IPS-NIHi11 (cell line): Measurements from ENCODE around the gene EIF4G3.
A peak's percentile ranks its signal among the peaks of the same experiment; 100 is the strongest.
"Not testable (repeated sequence)": the region's sequence is repeated elsewhere in the genome, so short reads cannot be mapped to it uniquely, and the experiment has no call there.

Source experiments
- DNase-seq: peaks from one replicate; pipeline ENCODE4 v3.0.0; 2012; ENCODE audit warnings: mixed read lengths, low spot score

EIF4G3 gene

DNA sequence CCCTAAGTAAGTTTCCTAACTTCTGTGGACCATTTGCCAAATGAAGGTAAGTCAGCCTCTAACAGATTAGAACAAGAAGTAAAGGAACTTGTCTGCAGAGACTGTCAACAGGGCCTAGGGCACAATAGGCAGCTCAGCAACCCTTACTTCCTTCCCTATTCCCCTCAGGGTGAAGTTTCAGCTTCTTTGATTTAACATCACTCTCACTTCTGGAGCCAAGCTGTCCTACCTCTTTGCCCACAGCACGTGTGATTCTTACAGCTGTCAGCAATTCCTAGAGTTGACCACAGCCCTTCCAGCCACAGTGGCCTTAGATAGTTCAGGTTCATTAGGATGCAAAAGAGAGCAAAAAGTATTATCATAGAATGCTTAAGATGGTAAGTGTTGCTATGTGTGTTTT lies 7.6 kb upstream of the EIF4G3 start:
- no peak for DNase-seq

DNA sequence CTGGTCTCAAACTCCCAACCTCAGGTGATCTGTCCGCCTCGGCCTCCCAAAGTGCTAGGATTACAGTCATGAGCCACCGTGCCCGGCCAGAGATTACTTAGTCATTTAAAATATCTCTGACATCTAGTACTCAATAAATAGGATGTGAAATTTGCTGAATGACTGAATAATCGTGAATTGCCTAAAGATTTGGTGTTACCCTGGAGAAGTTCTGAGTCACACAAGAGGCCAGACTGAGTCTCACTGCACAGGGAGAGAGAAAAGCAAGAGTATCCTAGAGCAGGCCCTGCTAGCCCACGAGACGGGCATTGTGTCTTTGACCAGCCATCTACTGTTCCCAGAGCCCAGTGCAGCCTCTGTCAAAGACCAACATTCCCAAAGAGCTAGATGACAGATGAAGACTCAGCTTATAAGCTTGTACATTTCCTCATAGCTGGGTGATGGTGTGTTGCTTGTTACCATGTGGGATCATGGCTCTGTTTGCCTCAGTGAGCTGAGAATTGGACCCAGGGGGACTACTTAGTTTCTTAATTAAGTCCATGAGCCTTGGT lies 5.6 kb upstream of the EIF4G3 start:
- no peak for DNase-seq

DNA sequence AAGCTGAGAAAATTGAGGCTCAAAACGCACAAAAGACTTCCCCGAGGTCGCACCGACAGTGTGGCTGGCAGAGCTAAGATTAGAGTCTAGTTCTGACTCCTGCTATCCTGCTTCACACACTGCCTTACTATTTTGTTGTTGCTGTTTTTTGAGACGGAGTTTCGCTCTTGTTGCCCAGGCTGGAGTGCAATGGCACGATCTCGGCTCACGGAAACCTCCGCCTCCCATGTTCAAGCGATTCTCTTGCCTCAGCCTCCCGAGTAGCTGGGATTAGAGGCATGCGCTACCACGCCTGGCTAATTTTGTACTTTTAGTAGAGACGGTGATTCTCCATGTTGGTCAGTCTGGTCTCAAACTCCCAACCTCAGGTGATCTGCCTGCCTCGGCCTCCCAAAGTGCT lies 1.6 kb upstream of the EIF4G3 start:
- DNase-seq = not testable (repeated sequence)

DNA sequence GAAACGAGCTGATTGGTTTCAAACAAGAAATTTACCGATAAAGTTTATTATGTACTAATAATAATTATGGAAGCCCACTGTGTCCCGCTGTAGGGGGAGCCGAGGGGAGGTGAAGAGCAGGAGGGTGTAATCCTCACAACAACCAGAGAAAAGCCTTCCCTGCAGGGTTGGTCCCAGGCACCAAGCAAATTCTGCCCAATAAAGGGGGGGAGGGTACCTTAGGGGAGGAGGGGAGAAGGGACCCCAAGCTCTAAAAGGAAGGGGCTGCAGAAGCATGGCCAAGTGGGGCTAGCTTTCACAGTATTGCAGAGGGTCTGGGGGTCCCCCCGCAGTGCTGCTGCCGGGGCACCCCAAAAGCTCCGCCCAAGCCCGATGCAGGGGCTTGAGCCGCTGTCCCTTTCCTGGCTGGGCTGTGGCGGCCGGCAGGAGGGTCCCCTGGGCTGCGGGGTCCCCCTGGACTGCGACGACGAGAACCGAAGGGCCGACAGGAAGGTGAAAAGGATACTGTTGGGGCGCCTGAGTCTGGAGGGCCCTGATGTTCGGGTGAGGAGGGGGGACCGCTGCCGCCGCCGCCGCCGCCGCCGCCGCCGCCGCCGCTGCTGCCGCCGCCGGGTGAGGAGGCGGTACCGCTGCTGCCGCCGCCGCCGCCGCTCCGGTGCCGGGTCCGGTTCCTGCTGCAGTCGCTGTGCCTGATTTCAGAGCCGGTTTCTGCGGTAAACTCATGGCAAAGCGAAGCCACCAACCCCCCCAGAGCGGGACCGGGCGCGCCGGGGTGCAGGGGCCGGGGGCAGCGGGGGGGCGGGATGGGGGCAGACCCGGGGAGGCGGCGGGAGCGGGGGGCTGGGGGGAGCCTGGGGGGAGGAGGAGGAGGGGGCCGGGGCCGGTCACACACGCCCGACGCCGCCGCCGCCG lies 771 bp downstream of the EIF4G3 start:
- DNase-seq = peak; percentile 53

DNA sequence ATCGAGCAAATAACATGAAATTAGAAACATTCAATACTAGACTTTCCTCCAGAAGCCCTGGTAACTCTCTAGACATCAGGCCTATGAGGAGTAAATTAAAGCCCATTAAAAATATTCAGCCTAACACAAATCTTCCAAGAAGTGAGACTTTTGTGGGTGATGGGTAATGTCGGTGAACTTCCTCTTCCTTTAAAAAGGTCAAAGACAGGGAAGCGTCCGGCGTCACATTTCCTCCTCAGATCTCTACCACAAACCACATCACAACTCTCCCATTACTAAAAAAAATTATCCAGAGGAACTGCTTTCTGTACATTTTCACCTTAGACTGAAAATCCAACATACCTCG lies 1.4 kb downstream of the EIF4G3 start:
- DNase-seq = no peak

DNA sequence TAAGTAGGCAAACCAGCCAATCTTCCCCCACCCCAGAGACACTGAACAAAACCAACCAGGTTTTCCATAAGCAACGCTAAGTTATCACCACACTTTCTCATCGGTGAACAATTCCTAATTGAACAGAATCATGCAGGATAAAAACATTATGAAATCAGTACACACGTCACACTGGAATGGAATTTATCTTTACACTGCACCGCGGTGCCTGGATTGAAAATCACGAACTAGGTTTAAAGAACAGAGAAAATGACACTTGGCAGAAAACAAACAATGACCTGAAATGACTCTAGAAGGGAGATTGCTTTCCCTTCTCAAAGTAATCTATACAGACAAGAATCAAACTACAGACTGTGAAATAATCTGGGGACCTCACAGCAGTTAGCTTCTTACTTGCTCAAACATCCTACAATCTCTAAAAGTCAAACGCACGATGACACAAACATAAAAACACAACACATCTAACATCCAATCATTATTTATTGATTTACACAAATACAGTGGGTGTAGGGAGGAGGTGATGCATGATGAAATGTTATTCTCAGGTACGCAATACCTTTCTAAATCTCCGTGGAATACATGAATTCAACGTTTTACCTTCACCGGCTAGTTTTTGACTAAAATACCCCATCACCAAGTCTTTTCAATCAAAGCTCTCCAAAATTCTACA lies 1.9 kb downstream of the EIF4G3 start:
- DNase-seq = no peak

DNA sequence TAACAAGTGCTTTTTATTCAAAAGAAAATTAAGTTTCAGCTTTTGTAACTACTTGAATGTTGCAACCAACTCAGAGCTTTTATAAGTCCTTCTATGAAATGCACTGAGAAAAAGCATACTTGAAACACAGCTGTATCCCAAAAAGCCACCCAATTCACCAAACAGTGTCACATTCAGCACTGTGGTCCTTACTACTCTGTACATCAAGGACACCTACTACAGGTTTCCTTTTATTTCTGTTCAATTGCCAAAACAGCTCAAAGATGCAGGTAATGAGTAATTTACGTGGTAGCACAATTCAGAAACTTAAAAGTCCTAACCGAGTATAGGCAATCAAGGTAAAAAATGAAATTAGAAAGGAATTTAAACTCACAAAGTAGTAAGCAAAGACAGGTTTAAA lies 2.5 kb downstream of the EIF4G3 start:
- DNase-seq = no peak

DNA sequence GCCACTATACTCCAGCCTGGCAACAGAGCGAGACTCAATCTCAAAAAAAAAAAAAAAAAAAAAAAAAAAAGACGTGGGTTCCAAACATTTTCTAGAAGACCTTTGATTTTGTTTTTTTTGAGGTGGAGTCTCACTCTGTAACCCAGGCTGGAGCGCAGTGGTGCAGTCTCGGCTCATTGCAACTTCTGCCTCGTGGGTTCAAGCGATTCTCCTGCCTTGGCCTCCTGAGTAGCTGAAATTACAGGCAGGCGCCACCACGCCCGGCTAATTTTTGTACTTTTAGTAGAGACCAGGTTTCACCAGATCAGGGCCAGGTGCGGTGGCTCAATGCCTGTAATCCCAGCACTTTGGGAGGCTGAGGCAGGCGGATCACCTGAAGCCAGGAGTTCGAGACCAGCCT lies 3.6 kb downstream of the EIF4G3 start:
- DNase-seq = not testable (repeated sequence)

DNA sequence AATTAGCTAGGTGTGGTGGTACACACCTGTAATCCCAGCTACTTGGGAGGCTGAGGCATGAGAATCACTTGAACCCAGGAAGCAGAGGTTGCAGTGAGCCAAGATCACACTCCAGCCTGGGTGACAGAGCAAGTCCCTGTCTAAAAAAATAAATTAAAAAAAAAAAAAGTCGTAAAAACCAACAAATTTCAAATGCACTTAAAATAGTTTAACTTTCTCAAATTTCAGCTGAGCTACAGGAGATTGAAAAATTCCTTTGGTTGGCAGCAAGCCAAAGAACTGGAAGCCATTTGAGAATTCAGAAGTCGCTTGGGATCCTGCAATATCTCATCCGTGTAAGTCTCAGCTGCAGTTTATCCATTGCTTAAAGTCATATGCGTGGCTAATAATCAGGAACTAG lies 5.9 kb downstream of the EIF4G3 start:
- DNase-seq = not testable (repeated sequence)

DNA sequence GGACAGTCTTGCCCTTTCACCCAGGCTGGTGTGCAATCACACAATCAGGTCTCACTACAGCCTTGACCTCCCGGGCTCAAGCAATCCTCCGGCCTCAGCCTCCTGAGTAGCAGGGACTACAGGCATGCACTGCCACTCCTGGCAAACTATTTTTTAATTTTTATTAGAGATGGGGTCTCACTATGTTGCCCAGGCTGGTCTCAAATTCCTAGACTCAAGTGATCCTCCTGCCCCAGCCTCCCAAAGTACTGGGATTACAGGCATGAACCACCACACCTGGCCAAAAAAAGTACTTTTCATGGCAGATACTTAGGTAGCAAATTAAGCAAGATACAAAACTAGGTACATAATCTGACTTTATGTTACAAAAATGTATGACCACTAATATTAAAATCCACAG lies 8.3 kb downstream of the EIF4G3 start:
- DNase-seq = no peak

DNA sequence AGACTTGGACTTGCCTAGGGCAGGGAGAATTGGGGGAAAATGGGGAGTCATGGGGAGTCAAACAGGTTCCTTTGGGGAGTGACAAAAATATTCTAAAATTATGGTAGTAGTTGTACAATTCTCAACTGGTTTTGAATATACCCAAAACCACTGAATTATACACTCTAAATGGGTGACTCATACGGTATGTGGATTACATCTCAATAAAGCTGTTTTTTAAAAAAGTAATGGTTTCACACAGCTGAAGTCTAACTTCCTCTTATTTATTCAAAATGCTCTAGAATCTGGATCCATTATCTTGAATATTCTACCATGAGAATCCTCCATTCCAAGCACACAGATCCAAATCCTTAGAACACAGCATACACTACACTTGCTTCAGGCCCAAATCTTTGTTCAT lies 11.1 kb downstream of the EIF4G3 start:
- DNase-seq = no peak

DNA sequence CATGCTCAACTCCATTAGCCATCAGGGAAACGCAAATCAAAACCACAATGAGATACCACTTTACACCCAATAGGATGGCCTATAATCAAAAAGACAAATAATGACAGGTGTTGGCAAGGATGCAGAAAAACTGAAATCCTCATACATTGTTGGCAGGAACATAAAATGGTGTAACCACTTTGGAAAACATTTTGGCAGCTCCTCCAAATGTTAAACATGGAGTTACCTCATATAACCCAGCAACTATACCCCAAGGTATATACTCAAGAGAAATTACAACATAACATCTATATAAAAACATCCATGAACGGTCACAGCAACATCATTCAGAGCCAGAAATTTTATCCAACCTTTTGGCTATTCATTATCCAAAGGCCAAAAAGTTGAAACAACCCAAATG lies 11.6 kb downstream of the EIF4G3 start:
- DNase-seq = no peak

DNA sequence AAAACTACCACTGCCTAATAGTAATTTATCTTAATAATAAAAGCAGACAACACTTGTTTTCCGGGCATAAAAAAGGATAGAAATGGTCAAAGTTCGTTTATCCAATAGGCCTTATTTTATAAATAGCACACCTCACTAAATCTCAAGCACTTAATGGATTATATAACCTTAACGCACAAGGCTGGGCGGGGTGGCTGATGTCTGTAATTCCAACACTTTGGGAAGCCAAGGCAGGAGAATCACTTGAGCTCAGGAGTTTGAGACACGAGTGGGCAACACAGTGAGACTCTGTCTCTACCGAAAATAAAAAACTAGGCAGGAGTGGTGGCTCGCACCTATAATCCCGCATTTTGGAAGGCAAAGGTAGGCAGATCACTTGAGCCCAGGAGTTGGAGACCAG lies 12.4 kb downstream of the EIF4G3 start:
- no peak for DNase-seq

DNA sequence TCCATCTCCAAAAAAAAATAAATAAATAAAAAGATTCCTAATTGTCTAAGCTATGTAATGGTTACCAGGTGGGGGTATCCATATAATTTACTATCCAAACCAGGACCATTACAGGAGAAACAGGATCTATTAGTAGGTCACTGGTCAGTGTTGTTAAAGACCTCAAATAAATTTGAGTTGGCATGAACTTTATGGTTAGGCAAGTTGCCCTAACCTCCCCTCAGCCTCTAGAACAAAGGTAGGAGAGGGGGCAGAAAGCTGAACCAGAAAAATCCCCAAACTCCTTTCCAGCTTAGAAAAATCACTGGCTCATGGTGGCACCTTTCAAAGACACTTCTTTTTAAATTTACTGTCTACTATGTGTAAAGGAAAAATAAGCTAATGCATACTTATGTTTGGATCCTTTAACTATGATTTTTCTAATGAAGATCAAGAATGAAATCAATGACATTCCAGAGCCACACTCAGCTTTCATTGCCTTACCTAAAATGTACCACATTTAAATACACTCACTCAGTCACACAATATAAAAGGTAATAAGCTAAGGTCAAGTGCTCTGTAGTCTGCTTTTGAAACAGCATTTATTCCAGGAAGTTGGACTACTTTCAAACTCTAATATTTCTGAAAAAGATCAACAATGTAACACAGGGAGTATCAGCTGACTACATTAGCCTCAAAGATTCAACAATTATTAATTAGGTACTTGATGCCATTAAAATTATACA lies 13.8 kb downstream of the EIF4G3 start:
- no peak for DNase-seq

DNA sequence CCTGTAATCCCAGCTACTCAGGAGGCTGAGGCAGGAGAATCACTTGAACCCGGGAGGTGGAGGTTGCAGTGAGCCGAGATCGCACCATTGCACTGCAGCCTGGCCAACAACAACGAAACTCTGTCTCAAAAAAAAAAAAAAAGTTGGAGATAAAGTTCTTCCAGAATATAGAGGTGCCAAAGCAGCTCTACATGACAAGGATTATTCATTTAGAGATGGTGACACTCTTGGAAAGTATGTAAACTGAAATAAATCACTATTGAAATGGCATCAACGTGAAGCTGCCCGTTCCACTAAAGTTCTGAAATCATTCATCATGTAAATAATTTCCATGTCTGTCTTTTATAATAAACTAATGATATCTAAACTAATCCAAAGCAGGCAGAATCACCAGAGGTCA lies 14.9 kb downstream of the EIF4G3 start:
- DNase-seq = no peak

DNA sequence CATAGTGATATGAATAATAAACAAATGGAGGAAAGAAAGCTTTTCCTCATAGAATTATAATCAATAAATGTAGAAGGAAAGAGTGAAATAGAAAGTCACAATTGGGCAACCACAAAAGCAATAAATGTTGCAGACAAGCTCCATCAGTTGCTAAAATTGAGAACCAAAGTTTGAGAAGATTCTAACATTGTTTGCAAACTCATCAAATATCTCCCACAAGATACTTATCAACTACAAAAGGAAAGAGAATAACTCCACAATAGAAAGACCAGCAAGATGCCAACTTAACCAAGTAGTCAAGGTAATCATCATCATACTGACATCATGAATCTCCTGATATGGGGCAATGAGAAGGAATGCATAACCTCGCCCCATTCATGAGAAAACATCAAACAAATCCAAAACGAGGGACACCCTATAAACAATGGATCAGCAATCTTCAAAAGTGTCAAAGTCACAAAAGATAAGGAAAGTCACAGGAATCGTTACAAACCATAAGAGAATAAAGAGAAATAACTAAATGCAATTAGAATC lies 16.4 kb downstream of the EIF4G3 start:
- DNase-seq = no peak

DNA sequence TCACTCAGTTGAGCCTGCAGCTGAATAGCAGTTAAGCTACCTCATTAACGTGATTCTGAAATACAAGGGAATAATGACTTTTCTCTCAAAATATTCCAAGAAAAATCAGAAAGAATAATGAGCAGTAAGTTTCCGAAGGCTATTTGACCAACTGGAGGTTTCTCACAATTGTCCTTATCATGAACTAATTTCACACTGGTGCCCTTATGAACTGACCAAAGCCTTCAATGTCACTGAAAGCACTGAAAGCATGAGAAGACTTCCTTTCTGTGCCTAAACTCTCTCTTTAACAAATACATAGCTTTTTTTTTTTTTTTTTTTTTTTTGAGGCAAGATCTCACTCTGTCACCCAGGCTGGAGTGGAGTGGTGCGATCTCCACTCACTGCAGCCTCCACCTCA lies 18.8 kb downstream of the EIF4G3 start:
- no peak for DNase-seq

DNA sequence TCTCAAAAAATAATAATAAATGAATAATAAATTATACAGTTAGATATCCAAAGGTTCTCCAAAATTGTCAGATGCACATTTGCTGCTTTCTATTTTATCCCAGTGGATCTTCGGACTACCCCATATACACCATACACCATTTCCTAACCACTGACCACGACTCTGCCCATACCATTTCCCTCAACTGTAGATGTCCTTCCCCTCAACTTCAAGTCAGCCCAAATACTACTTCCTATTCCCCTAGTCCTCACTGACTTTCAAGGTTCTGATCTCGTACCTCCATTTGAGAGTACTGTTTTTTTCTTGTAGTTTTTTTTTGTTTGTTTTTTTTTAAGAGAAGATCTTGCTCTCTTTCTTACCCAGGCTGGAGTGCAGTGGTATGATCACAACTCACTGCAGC lies 19.6 kb downstream of the EIF4G3 start:
- no peak for DNase-seq

DNA sequence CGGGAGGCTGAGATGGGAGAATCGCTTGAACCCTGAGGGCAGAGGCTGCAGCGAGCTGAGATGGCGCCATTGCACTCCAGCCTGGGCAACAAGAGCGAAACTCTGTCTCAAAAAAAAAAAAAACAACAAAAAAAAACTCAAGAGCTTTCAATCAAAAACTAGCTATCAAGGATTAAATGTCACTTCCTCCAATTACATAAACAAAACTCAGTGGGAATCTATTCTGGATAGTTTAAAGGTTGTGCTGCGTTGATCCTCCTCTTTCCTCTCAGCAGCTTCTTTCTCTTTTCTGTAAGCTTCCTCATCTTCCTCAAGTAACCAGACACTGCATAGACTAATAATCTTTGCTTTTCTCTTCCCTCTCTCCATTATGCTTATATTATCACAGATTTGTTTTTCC lies 20.7 kb downstream of the EIF4G3 start:
- no peak for DNase-seq

DNA sequence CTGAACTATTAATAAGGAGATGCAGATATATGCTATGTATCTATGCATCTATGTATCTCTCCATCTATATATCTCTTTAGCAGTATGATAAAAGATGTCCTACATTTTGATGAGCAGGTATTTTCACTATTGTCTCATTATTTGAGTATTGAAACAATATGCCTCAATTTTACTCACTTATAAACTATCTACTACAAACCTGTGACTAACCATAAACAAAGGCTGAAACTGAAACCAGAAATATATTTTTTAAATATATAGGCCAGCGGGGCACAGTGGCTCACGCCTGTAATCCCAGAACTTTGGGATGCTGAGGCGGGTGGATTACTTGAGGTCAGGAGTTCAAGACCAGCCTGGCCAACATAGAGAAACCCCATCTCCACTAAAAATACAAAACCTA lies 22.0 kb downstream of the EIF4G3 start:
- no peak for DNase-seq

DNA sequence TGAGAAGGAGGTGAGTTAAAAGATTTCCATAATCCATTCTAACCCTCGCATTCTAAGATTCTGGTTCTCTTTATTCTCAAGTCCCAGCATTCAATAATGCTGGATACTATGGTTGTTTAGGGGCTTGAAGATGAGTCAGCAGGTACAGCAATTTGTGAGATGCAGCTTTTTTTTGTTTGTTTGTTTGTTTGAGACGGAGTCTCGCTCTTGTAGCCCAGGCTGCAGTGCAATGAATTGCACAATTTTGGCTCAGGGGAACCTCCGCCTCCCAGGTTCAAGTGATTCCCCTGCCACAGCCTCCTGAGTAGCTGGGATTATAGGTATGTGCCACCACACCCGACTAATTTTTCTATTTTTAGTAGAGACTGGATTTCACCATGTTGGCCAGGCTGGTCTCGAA lies 23.3 kb downstream of the EIF4G3 start:
- no peak for DNase-seq

DNA sequence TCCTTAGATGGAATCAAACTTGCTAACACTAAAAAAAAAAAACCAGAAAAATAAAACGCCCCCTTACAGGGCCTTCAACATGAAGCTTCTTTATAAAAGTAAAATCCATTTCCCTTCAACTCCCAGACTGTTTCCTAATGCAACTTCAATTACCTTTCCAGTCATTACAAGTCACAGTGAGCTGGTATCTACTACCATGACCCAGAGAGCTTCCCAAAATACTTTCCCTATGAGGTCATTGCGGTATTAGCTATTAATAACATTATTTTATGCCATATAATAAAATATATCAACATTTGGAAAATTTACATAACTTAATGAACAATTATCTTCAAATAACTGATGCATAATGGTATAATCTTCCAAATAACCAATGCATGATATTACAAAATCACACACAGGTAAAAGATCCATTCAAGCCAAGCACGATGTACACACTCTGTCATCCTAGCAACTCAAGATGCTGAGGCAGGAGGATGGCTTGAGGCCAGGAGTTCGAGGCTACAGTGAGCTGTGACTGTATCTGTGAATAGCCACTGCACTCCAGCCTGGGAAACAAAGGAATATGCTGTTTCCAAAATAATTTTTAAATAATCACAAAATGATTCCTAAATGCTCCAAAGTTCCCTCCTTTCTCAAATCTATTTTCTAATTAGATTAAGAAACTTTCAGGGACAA lies 24.1 kb downstream of the EIF4G3 start:
- DNase-seq = no peak
